CD4-positive, CD25-positive, alpha-beta regulatory T cell (primary cell): ENCODE results near the gene AKR7A3. TPM values are rescaled to one million over a fixed set of nuclear protein-coding genes. Genes with fewer than 3 reads are reported as not detected.

ENCODE experiments used
- polyA plus RNA-seq, 4 donors: library from polyadenylated mRNA; unstranded; fragments of 300-500 nt; fragmentation: Illumina TruSeq; gene quantifications; one replicate each; pipeline ENCODE4 v1.2.3, GENCODE V29; 2021
- total RNA-seq: library from RNA; stranded (reverse); gene quantifications from one replicate; pipeline ENCODE4 v1.2.3, GENCODE V29; 2022

The AKR7A3 gene
- total and polyA plus RNA-seq, 5 donors from 2014 or later, result 0.25 to 0.99 TPM; not detected in 3

Other genes starting within 250 kb of the AKR7A3 start
- 173 TPM for gene UBR4, start 78.5 kb downstream of the AKR7A3 start, total RNA-seq
- 10 to 100 TPM in 3 of 4 donors, 1 to 10 TPM in 1; 9.9 to 17.2 (median 12.2) TPM for gene UBR4, start 78.5 kb downstream of the AKR7A3 start, polyA plus RNA-seq
- 28.4 TPM for gene EMC1, start 37.2 kb downstream of the AKR7A3 start, total RNA-seq
- 10 to 100 TPM; 17.3 to 23.5 (median 19.0) TPM for gene EMC1, start 37.2 kb downstream of the AKR7A3 start, polyA plus RNA-seq
- 9.9 TPM for gene MRTO4, start 37.0 kb downstream of the AKR7A3 start, total RNA-seq
- gene MRTO4, start 37.0 kb downstream of the AKR7A3 start, polyA plus RNA-seq, result 10 to 100 TPM; 20.1 to 22.4 (median 20.9) TPM
- 20.5 TPM for gene AKR7A2, start 23.4 kb upstream of the AKR7A3 start, total RNA-seq
- 100 to 1,000 TPM; 107 to 133 (median 115) TPM for gene AKR7A2, start 23.4 kb upstream of the AKR7A3 start, polyA plus RNA-seq
- 3.2 TPM for gene SLC66A1, start 23.6 kb upstream of the AKR7A3 start, total RNA-seq
- 1 to 10 TPM; 3.7 to 8.7 (median 5.8) TPM for gene SLC66A1, start 23.6 kb upstream of the AKR7A3 start, polyA plus RNA-seq
- 372 TPM for gene CAPZB, start 196.8 kb upstream of the AKR7A3 start, total RNA-seq
- 100 to 1,000 TPM; 384 to 588 (median 518) TPM for gene CAPZB, start 196.8 kb upstream of the AKR7A3 start, polyA plus RNA-seq